Measurements from ENCODE around the gene KLHDC8A. TPM values are rescaled to one million over a fixed set of nuclear protein-coding genes. Genes with fewer than 3 reads are reported as not detected.

KLHDC8A gene
- total RNA-seq, 1 donor from 2014 or later, result 1.5 TPM

DNA sequence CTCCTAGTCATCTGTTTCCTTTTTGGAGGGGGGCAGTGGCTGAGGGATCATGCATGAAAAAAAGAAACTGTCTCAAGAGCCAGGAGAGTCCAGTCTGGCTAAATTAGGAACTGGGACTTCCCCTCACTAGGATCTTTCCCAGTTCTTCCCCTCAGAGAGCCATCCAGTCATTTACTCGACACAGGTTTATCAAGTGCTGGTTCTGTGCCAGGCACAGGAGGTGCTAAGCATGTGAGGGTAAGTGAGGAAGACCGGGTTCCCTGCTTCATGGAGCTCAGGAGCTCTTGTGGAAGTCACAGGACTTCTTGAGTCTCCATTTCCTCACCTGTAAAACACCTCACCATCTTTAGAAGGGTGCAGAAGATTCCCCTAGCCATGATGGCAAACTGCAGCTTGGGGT is 26.6 kb downstream of the KLHDC8A start:
- Mint-ChIP-seq H3K4me1 (ENCODE audit: unreplicated experiment) (peaks cover 5% of the 10 kb centered on the region), H3K36me3 (ENCODE audit: low read depth, unreplicated experiment) (no peaks in the 10 kb centered on the region), H3K27me3 (ENCODE audit: unreplicated experiment) (peaks cover 7% of the 10 kb centered on the region), H3K27ac (ENCODE audit: unreplicated experiment) (no peak overlapping the region), H3K9me3 (ENCODE audit: unreplicated experiment) (no peaks in the 10 kb centered on the region), H3K4me3 (ENCODE audit: unreplicated experiment) (no peak overlapping the region)
- no peak for DNase-seq (ENCODE audit: low spot score)
- TF ChIP-seq, protein P1, sequence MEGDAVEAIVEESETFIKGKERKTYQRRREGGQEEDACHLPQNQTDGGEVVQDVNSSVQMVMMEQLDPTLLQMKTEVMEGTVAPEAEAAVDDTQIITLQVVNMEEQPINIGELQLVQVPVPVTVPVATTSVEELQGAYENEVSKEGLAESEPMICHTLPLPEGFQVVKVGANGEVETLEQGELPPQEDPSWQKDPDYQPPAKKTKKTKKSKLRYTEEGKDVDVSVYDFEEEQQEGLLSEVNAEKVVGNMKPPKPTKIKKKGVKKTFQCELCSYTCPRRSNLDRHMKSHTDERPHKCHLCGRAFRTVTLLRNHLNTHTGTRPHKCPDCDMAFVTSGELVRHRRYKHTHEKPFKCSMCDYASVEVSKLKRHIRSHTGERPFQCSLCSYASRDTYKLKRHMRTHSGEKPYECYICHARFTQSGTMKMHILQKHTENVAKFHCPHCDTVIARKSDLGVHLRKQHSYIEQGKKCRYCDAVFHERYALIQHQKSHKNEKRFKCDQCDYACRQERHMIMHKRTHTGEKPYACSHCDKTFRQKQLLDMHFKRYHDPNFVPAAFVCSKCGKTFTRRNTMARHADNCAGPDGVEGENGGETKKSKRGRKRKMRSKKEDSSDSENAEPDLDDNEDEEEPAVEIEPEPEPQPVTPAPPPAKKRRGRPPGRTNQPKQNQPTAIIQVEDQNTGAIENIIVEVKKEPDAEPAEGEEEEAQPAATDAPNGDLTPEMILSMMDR (IDR thresholded peaks at IDR 0.05; ENCODE audit: unreplicated experiment), result no peak

DNA sequence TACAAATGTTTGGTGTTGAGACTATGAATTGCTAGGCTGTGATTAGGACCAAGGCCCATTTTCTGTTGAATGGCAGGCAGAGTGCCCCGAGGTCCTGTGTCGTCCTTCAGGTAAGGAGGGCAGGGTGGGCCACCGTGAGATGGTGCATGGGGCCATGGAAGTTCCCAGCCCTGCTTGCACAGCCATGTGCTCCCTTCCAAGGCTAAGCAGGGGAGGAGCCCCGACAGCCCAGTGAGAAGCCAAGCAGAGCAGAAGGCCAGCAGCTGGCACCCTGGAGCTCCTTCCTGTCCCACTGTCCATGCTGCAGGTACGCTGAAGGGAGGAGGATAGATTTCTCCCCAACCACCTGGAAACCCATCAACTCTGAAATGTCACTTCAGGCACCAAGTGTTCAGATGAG is 27.0 kb downstream of the KLHDC8A start:
- Mint-ChIP-seq H3K27me3 (ENCODE audit: unreplicated experiment) (peaks cover 7% of the 10 kb centered on the region), H3K27ac (ENCODE audit: unreplicated experiment) (no peak overlapping the region), H3K4me1 (ENCODE audit: unreplicated experiment) (peaks cover 7% of the 10 kb centered on the region), H3K9me3 (ENCODE audit: unreplicated experiment) (no peaks in the 10 kb centered on the region), H3K36me3 (ENCODE audit: low read depth, unreplicated experiment) (no peaks in the 10 kb centered on the region), H3K4me3 (ENCODE audit: unreplicated experiment) (no peak overlapping the region)
- TF ChIP-seq, protein P1 (IDR thresholded peaks at IDR 0.05; ENCODE audit: unreplicated experiment), result no peak
- DNase-seq (ENCODE audit: low spot score), result no peak

DNA sequence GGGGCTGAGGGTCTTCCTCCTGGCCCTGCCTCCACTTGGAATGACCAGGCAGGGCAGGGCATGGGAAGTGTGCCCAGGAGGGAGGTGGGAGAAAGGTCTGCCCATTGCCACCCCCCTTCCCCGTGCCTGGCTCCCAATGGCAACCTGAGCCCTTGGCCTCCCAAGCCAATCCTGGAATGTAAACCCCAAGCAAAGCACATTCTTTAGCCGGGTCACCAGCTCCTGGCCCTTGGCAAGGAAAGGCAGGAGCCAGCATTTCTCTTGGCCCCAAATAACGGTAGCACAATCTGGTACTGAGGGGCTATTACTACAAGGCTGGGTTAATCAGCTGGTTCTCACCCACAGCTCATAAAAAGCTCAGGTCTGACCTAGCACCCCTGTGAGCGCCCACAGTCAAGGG is 28.2 kb downstream of the KLHDC8A start:
- no peak for DNase-seq (ENCODE audit: low spot score)
- Mint-ChIP-seq H3K36me3 (ENCODE audit: low read depth, unreplicated experiment) (no peaks in the 10 kb centered on the region), H3K4me1 (ENCODE audit: unreplicated experiment) (peaks cover 7% of the 10 kb centered on the region), H3K27ac (ENCODE audit: unreplicated experiment) (no peak overlapping the region), H3K9me3 (ENCODE audit: unreplicated experiment) (no peaks in the 10 kb centered on the region), H3K4me3 (ENCODE audit: unreplicated experiment) (no peak overlapping the region), H3K27me3 (ENCODE audit: unreplicated experiment) (peaks cover 7% of the 10 kb centered on the region)
- TF ChIP-seq, protein P1 (IDR thresholded peaks at IDR 0.05; ENCODE audit: unreplicated experiment), result no peak

DNA sequence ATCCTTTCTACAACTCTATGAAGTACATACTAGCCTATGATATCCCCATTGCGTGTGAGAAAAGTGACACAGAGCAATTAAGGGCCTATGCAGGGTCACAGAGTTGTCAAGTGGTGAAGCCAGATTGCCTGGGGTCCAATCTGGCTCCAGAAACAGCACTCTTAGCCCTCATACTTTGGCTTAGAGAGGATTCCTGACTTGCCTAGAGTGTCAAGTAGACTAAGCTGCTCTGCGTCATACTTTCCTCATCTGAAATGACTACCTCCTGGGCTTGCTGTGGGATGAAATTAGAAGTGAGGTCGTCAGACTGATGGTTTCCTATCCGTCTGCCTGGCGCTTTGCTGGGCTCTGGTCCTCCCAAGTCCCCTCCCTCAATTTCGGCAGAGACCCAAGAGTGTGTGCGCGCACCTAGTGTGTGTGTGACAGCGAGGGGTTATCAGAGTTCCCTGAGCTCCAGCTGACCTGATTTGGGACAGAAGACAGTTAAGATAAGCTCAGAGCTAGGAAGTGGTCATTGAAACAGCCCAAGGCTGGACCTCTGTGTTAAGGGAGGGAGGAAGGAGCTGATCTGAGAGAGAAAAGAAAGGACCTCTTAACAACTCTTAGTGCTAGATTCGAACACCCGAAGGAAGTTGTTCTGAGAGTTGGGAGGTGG is 29.8 kb downstream of the KLHDC8A start:
- H3K36me3 Mint-ChIP-seq (ENCODE audit: low read depth, unreplicated experiment), result no peaks in the 10 kb centered on the region
- H3K27ac Mint-ChIP-seq (ENCODE audit: unreplicated experiment), result no peak overlapping the region
- H3K27me3 Mint-ChIP-seq (ENCODE audit: unreplicated experiment), result peaks cover 3% of the 10 kb centered on the region
- DNase-seq (ENCODE audit: low spot score), result no peak
- peaks cover 7% of the 10 kb centered on the region for H3K4me1 Mint-ChIP-seq (ENCODE audit: unreplicated experiment)
- no peaks in the 10 kb centered on the region for H3K9me3 Mint-ChIP-seq (ENCODE audit: unreplicated experiment)
- no peak overlapping the region for H3K4me3 Mint-ChIP-seq (ENCODE audit: unreplicated experiment)
- TF ChIP-seq, protein P1 (IDR thresholded peaks at IDR 0.05; ENCODE audit: unreplicated experiment), result no peak

DNA sequence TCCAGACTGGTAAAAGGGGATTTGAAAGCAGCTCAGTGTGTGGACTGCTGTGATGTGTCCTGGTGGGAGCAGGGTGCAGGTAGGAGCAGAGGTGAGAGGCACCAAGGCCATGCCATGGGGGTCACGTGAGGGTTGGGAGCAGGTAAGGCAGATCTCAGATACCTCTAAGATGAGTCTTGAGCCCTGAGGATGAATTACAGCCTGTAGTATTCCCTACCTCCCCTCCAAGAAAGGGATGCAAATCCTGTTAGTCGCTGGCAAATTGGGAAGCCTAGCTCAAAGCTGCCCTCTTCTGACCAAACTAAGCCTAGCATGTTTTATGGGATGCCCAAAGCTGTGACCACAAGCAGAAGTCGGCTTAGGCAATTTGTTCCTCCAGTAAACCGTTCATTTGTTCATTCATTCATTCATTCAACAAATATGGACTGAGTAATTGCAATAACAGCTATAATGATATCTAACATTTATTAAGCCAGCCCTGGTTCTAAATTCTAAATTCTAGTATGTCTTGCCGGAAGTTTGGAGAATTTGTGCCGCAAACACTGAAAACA is 31.3 kb downstream of the KLHDC8A start:
- no peaks in the 10 kb centered on the region for H3K27me3 Mint-ChIP-seq (ENCODE audit: unreplicated experiment)
- H3K27ac Mint-ChIP-seq (ENCODE audit: unreplicated experiment), result no peak overlapping the region
- peak; percentile 84 for DNase-seq (ENCODE audit: low spot score)
- H3K36me3 Mint-ChIP-seq (ENCODE audit: low read depth, unreplicated experiment), result no peaks in the 10 kb centered on the region
- no peaks in the 10 kb centered on the region for H3K9me3 Mint-ChIP-seq (ENCODE audit: unreplicated experiment)
- TF ChIP-seq, protein P1 (IDR thresholded peaks at IDR 0.05; ENCODE audit: unreplicated experiment), result peak; percentile 62
- peaks cover 14% of the 10 kb centered on the region for H3K4me1 Mint-ChIP-seq (ENCODE audit: unreplicated experiment)
- H3K4me3 Mint-ChIP-seq (ENCODE audit: unreplicated experiment), result no peak overlapping the region

All from endothelial cell (in vitro differentiated cells).